Measurements from ENCODE around the gene PIK3R6.

The PIK3R6 gene

DNA sequence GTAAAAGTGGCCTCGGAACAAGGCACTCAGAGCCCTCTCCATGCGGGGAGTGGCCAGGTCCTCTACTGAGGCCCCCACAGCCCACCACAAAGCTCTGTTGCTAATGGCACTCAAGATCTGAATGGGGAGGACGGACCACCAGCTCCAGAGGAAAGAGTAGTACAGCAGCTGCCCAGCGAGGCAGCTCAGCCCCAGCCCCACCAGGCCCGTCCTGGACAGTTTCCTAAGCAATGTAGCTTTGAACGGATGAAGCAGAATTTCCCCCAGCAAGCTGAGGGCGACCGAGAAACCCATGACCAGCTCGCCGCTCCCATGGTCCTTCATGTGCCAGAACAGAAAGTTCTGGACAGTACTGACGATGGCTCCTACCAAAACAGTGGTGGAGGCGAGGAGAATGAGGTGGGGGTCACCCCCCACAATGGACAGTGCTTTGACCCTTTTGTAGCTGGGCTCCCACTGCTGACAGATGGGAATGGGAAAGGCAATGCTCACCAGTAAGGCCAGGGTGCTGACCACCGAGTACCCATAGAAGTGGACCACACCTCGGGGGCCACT, 69.8 kb downstream of the PIK3R6 start:
- TF ChIP-seq MYC (IDR thresholded peaks at IDR 0.05; ENCODE audit: low read depth, low read length) (no peak), POLR2A (IDR thresholded peaks at IDR 0.05; ENCODE audit: extremely low read depth, insufficient read length) (no peak)
- TF ChIP-seq, protein P1, sequence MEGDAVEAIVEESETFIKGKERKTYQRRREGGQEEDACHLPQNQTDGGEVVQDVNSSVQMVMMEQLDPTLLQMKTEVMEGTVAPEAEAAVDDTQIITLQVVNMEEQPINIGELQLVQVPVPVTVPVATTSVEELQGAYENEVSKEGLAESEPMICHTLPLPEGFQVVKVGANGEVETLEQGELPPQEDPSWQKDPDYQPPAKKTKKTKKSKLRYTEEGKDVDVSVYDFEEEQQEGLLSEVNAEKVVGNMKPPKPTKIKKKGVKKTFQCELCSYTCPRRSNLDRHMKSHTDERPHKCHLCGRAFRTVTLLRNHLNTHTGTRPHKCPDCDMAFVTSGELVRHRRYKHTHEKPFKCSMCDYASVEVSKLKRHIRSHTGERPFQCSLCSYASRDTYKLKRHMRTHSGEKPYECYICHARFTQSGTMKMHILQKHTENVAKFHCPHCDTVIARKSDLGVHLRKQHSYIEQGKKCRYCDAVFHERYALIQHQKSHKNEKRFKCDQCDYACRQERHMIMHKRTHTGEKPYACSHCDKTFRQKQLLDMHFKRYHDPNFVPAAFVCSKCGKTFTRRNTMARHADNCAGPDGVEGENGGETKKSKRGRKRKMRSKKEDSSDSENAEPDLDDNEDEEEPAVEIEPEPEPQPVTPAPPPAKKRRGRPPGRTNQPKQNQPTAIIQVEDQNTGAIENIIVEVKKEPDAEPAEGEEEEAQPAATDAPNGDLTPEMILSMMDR (IDR thresholded peaks at IDR 0.05; ENCODE audit: low read depth, low read length) = no peak
- TF ChIP-seq, protein P2, sequence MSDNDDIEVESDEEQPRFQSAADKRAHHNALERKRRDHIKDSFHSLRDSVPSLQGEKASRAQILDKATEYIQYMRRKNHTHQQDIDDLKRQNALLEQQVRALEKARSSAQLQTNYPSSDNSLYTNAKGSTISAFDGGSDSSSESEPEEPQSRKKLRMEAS (IDR thresholded peaks at IDR 0.05; ENCODE audit: low read depth, low read length) = no peak
- DNase-seq (ENCODE audit: low read depth) = no peak
- no peak overlapping the region for H3K4me3 ChIP-seq (ENCODE audit: low read depth, low read length)

DNA sequence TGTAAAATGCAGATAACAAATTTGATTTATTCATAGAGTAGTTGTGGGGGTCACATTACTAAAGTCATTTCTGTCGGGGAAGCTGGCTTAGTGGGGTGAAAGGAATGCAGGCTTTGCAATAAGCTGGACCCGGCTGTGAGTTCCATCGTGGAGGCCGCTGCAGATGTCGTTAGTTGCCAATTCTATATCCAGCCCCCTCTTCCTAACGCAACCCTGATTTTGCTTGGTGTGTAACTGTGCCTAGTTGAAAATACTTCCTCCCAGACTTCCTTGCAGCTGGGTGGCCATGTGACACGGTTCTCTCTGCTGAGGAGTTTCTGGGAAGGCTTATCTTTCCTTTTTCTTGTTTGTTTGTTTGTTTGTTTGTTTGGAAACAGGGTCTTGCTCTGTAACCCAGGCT, 72.8 kb downstream of the PIK3R6 start:
- TF ChIP-seq POLR2A (IDR thresholded peaks at IDR 0.05; ENCODE audit: extremely low read depth, insufficient read length) (no peak), MYC (IDR thresholded peaks at IDR 0.05; ENCODE audit: low read depth, low read length) (no peak)
- TF ChIP-seq, protein P2 (IDR thresholded peaks at IDR 0.05; ENCODE audit: low read depth, low read length) = no peak
- TF ChIP-seq, protein P1 (IDR thresholded peaks at IDR 0.05; ENCODE audit: low read depth, low read length) = no peak
- no peak overlapping the region for H3K4me3 ChIP-seq (ENCODE audit: low read depth, low read length)
- DNase-seq (ENCODE audit: low read depth) = no peak

DNA sequence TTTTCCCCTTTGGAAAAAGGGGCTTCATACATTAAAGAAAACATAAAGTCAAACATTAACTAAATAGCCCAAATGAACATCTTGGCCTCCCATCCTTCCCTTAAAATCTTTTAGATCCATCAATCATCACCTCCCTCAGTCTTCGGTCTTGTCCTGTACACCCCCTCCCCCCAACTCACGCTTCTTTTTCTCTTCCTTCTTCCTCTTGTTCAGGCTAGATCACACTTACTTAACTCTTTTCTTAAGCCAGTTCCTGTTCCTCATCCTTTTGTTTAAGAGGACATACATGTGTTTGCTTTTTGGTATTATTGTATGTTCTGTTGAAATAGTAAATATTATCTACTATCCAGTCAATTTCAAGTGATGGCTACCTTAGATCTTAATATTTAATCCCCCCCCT, 73.8 kb downstream of the PIK3R6 start:
- no peak for DNase-seq (ENCODE audit: low read depth)
- no peak overlapping the region for H3K4me3 ChIP-seq (ENCODE audit: low read depth, low read length)
- TF ChIP-seq MYC (IDR thresholded peaks at IDR 0.05; ENCODE audit: low read depth, low read length) = no peak
- TF ChIP-seq, protein P2 (IDR thresholded peaks at IDR 0.05; ENCODE audit: low read depth, low read length) = no peak
- TF ChIP-seq POLR2A (IDR thresholded peaks at IDR 0.05; ENCODE audit: extremely low read depth, insufficient read length) = no peak
- TF ChIP-seq, protein P1 (IDR thresholded peaks at IDR 0.05; ENCODE audit: low read depth, low read length) = no peak

DNA sequence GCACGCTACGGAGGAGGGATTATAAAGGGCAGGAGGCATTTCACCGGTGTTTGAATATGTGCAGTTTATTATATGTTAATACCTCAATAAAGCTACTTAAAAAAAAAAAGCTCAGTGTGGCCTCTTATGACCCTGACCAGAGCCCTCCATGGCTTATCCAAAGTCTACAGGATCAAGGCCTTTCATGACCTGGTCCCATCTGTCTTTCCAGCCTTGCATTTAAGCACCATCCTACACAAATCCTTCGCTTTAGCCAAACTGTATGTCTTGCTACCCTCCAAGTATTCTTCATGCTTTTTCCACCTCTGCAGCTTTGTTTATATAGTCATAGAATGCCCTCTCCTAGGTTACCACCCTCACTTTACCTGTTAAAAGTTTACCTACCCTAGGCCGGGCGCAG, 74.8 kb downstream of the PIK3R6 start:
- no peak for DNase-seq (ENCODE audit: low read depth)
- TF ChIP-seq, protein P1 (IDR thresholded peaks at IDR 0.05; ENCODE audit: low read depth, low read length) = no peak
- TF ChIP-seq MYC (IDR thresholded peaks at IDR 0.05; ENCODE audit: low read depth, low read length) (no peak), POLR2A (IDR thresholded peaks at IDR 0.05; ENCODE audit: extremely low read depth, insufficient read length) (no peak)
- TF ChIP-seq, protein P2 (IDR thresholded peaks at IDR 0.05; ENCODE audit: low read depth, low read length) = no peak
- no peak overlapping the region for H3K4me3 ChIP-seq (ENCODE audit: low read depth, low read length)

DNA sequence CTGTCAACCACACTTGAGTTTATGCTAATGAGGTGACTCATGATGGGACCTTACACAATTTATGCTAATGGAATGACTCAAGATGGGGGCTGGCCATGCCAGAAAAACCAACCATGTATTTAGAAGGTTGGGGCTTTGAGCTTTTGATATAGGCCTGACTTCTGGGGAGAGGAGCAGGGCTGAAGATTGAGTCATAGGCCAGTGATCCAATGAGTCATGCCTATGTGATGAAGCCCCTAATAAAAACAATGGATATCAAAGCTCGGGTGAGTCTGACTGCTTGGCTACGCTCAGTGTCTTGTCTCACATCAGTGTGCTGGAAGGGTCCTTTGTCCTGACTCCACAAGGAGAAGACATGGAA, 75.6 kb downstream of the PIK3R6 start:
- TF ChIP-seq POLR2A (IDR thresholded peaks at IDR 0.05; ENCODE audit: extremely low read depth, insufficient read length) = no peak
- TF ChIP-seq, protein P2 (IDR thresholded peaks at IDR 0.05; ENCODE audit: low read depth, low read length) = no peak
- TF ChIP-seq, protein P1 (IDR thresholded peaks at IDR 0.05; ENCODE audit: low read depth, low read length) = no peak
- no peak for TF ChIP-seq MYC (IDR thresholded peaks at IDR 0.05; ENCODE audit: low read depth, low read length)
- peak; percentile 52 for DNase-seq (ENCODE audit: low read depth)
- no peak overlapping the region for H3K4me3 ChIP-seq (ENCODE audit: low read depth, low read length)

All from NB4 (cell line).